Rectal smooth muscle tissue (tissue), 1 donor: ENCODE data around the gene AHDC1.

Experiments used
- H3K27ac ChIP-seq: one replicate; pipeline ENCODE4 v1.7.0; 2013; ENCODE audit warnings: low read depth, low read length, inconsistent platforms
- H3K27me3 ChIP-seq: one replicate; pipeline ENCODE4 v1.7.0; 2013; ENCODE audit warnings: low read length; ENCODE audit not compliant: control insufficient read depth, insufficient read depth
- H3K36me3 ChIP-seq: one replicate; pipeline ENCODE4 v1.7.0; 2013; ENCODE audit warnings: low read length; ENCODE audit not compliant: control insufficient read depth, insufficient read depth
- H3K4me1 ChIP-seq: one replicate; pipeline ENCODE4 v1.7.0; 2013; ENCODE audit warnings: low read length; ENCODE audit not compliant: control insufficient read depth, insufficient read depth
- H3K4me3 ChIP-seq: one replicate; pipeline ENCODE4 v1.7.0; 2013; ENCODE audit warnings: low read length
- H3K9ac ChIP-seq: one replicate; pipeline ENCODE4 v1.7.0; 2013; ENCODE audit warnings: low read length

The AHDC1 gene

GRCh38 chr1:27492796-27493195, 111.1 kb downstream of the AHDC1 start:
- H3K4me1 ChIP-seq, result peaks cover 27% of the 10 kb centered on the region
- H3K27me3 ChIP-seq, result no peaks in the 10 kb centered on the region
- no peak overlapping the region for H3K9ac ChIP-seq
- no peak overlapping the region for H3K4me3 ChIP-seq
- H3K36me3 ChIP-seq, result no peaks in the 10 kb centered on the region
- peak overlapping the region; percentile 95 for H3K27ac ChIP-seq

- H3K4me1 ChIP-seq, result peaks cover 28% of the 10 kb centered on the region
- H3K36me3 ChIP-seq, result no peaks in the 10 kb centered on the region
- H3K27me3 ChIP-seq, result no peaks in the 10 kb centered on the region
- H3K9ac ChIP-seq, result no peak overlapping the region
- no peak overlapping the region for H3K4me3 ChIP-seq
- H3K27ac ChIP-seq, result peak overlapping the region; percentile 95
Measured at GRCh38 chr1:27491748-27492700, 111.9 kb downstream of the AHDC1 start.

DNA sequence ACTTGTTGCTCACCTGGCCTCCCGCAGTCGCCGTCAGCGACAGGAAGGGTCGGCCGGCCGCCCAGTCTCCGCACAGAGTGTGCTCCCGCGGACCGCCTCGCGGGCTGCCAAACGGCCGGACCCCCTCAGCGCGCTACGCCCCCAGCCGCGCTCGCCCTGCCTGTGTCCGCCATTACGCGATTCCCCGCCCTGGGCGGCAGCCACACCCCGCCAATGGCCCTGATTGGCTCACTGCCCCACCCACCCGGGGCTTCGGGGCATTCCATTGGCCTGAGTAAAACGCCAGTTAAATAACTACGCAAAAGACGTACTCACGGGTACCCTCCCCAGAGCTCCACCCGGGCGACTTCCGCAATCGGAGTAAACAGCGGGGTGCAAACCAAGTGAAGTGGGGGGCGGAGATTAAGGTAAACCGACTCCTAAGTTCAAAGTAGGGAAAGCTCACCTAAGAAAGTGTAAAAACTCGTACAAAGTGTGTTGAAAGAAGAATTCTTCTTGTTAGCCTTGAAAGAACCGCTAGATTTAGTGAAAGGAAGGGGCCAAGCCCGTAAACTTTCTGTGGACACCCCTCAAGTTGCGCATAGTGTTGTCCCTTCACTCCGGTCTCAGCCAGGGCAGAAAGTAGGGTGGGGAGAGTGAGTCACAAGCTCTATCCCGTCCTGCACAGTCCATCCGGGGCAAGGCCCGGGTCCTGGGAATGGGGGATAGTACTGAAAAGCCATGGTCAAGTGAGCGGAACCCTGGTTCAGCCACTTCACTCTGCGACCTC, 113.8 kb downstream of the AHDC1 start, which contains the start of gene WASF2:
Gene WASF2 (minus strand): TSS at position 195 of the 769 bp plus-strand sequence. CDS start 61,277 bp downstream, outside the sequence.
- peak within 1 kb of the TSS; percentile 95 for H3K27ac ChIP-seq
- peaks cover 24% of the 10 kb centered on the region for H3K4me1 ChIP-seq
- peak within 1 kb of the TSS; percentile 73 for H3K4me3 ChIP-seq
- H3K27me3 ChIP-seq, result no peaks in the 10 kb centered on the region
- H3K9ac ChIP-seq, result peak within 1 kb of the TSS; percentile 94
- no peaks in the 10 kb centered on the region for H3K36me3 ChIP-seq

GRCh38 chr1:27489501-27489972, 114.4 kb downstream of the AHDC1 start:
- H3K27ac ChIP-seq, result peak overlapping the region; percentile 95
- H3K36me3 ChIP-seq, result no peaks in the 10 kb centered on the region
- peak overlapping the region; percentile 73 for H3K4me3 ChIP-seq
- H3K4me1 ChIP-seq, result peaks cover 24% of the 10 kb centered on the region
- H3K27me3 ChIP-seq, result no peaks in the 10 kb centered on the region
- peak overlapping the region; percentile 94 for H3K9ac ChIP-seq

DNA sequence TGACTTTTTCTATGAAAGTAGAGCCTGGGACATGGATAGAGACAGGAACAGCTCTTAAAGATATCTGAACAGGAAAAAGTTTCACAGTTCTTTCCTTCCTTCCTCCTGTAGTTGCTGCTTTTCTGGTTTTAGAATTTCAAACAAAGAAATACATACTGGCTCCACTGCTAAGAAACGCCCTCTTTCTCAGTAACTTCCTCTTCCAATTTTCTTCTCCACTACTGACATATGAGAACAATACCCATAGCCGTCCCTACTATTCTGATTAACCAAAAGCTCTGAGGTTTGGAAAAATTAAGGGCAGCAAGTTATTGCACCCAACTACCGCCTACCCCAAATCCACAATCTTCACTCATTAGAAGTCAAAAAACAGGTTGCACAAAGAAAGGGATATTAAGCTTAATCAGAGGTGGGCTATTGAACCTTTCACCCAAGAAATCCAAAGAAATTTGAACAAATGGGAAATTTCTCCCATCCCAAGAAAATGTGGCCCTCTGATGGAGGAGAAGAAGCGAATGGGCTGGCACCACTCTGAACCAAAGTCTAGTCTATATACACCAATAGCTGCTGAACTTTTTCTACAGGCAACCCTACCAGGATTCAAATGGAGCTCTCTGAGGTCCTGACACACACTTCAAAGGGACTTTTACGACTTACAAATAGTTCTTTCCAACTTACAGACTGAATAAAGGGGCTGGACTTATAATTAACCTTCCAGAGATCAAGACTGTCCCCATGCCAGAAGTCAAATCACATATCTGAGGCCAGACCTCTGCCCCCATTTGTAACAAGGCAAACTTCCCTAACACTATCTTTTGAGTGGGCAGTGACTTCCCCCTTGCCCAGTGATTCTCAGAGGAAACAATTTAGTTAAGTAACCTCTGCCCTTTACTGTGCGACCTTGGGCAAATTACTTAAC, 115.7 kb downstream of the AHDC1 start:
- H3K27ac ChIP-seq, result peak overlapping the region; percentile 62
- H3K36me3 ChIP-seq, result no peaks in the 10 kb centered on the region
- H3K27me3 ChIP-seq, result no peaks in the 10 kb centered on the region
- peak overlapping the region; percentile 73 for H3K4me3 ChIP-seq
- H3K4me1 ChIP-seq, result peaks cover 24% of the 10 kb centered on the region
- H3K9ac ChIP-seq, result peak overlapping the region; percentile 45

DNA sequence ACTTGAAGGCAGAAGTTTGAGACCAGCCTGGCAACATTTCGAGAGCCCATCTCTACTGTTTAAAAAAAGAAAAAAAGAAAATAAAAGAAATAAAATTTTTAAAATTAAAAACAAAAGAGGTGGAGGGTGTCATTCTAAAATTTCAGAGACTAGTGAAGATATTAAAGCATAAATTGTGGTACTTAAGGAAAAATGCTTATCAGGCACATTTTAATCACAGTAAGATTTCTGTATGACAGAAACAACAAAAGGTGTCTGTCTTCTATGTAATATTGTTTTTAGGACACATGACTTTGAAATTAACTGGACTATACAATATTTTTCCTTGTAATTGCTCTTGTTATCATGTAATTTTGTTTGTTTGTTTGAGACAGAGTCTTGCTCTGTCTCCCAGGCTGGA, 118.6 kb downstream of the AHDC1 start:
- Histone ChIP-seq H3K4me1 (peaks cover 11% of the 10 kb centered on the region), H3K9ac (no peak overlapping the region), H3K36me3 (no peaks in the 10 kb centered on the region), H3K4me3 (no peak overlapping the region), H3K27me3 (no peaks in the 10 kb centered on the region), H3K27ac (no peak overlapping the region)
